NCI-H1092 treated with DMSO at 0.1 percent for 48 hours (cell line): Measurements from ENCODE around the gene SNX9.

Experiments used
- DNase-seq: peaks from one replicate; lab custom pipeline; 2025; lab: John Stamatoyannopoulos, UW

The SNX9 gene

DNA sequence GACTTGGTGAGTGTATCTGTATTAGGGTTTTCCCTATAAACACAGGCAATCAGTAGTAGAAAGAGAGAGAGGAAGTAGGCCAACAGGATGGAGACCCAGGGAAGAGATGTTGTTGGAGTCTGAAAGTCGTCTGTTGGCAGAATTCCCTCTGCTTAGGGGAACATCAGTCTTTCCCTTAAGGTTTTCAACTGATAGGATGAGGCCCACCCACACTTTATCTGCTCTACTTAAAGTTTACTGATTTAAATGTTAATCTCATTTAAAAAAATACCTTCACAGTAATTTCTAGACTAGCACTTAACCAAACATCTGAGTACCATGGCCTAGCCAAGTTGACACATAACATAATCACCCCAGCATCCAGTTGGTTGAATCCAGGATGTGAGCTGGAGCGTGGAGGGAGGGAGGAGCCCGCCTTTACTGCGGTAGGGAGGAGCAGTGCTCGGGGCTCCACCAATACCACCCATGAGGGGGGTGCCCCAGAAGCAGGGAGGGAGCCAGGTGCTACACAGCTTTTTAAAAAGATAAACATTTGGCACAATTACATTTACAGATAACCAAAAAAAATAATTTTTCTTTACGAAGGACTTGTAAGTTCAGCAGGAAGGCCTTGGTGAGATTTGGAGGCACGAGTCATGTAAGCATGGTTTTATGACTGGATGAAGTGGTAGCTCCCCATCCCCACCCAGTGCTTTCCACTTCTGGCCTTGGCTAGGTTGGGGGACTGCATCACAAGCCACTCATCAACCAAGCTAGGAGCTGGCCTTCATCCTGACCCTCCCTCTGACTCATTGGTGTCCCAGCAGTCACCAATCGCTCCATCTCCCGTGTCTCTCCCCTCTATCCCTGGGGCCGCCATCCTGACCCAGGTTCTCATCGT, 18.4 kb upstream of the SNX9 start:
- no peak for DNase-seq

GRCh38 chr6:157806131-157806855, 16.8 kb upstream of the SNX9 start:
- no peak for DNase-seq

DNA sequence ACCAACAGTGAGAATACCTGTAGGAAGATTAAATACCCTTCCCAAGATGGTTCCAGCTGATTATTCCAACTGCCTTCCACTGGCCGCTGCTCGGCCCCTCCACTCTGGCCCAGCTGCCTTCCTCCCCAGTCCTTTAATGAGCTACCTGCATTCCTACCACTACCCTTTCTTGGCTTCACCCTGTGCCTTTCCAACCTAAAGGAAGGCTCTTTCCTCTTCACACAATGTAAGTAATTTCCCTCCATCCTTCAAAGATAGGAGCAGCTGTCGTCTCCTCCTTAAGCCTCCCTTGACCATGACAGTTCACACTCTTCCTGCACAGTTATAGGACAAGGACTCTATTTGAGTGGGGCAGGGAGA, 16.2 kb upstream of the SNX9 start:
- DNase-seq, result no peak

GRCh38 chr6:157808405-157808950, 14.6 kb upstream of the SNX9 start:
- DNase-seq, result no peak

GRCh38 chr6:157809613-157810012, 13.4 kb upstream of the SNX9 start:
- no peak for DNase-seq

DNA sequence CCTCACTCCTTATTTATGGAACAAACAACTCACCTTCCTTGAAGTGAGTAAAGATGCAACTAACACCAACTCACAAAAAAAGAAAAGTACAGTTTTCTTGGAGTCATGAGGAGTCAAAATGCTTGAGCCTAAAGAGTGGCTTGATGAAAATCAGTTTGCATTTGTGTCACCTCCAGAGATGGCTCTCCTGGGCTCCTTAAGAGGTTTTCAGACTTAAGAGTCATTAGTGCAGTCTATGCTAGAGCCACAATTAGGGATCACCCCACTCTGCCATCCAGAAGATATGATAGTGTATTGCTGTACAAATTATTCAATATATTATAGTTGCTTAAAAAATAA, 11.9 kb upstream of the SNX9 start:
- DNase-seq, result no peak

DNA sequence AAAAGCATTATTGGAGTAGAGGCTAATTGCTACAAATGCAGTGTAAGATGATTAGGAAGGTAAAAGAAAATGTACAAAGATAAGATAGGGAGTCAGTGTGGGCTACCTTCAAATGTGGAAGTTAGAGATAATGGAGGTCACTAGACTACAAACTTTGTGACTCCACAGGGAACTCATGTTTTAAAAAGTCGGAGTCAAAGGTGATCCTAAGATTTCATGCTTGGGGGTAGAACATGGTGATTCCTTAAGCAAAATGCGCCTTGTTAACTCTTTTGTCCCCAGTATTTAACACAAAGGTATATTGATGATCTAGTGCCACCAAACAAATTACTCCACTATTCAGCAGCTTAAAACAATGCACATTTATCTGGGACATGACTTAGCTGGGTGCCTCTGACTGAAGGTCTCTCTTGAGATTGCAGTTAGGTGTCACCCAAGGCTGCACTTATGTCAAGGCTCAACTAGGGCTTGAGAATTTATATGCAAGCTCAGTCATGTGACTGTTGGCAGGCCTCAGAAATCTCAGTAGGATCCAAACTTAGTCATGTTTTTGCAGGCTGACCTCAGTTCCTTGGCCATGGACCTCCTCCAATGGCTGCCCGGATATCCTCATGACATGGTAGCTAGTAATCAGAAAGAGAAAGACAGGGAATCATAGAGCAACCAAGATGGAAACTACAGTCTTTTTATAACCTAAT, 11.4 kb upstream of the SNX9 start:
- DNase-seq, result no peak

- DNase-seq, result no peak
These were observed 10.4 kb upstream of the SNX9 start for GRCh38 chr6:157812425-157813171.

DNA sequence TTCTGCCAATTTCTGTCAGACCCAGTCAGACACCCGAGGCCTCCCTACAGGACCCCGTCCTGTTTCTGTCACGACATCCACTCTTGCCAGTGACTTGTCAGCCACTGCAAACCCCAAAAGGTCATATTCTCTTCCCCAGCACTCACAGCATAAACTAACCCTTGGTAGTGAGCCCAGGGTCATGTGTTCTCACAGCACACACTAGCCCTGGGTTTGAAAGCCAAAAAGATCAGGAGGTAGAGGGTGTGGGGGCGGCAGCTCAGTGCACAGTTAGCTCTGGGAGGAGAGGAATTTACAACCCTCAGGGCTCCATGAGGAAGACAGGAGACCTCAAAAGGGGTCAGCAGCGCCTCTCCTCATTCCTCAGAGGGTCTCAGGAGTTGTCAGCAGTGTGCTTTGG, 9.9 kb upstream of the SNX9 start:
- DNase-seq, result no peak

GRCh38 chr6:157813750-157814455, 9.1 kb upstream of the SNX9 start:
- DNase-seq, result no peak

DNA sequence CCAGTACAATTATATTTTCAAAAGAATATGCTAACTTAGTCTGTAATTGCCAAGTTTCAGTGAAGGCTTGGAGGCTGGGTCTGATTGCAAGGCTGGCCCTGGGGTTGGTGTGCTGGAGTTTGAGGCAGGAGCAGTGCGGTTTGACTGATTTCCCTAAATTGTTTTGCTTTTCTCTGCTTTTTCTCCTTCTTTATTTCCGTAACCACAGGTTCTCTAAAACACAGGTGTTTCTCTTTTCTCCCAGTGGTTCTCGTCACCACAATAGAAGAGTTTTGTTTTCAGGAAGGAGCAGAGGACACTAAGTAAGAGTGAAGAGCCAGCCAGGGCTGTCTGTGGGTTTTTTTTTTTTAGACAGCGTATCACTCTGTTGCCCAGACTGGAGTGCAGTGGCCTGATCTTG, 8.2 kb upstream of the SNX9 start:
- DNase-seq, result no peak

DNA sequence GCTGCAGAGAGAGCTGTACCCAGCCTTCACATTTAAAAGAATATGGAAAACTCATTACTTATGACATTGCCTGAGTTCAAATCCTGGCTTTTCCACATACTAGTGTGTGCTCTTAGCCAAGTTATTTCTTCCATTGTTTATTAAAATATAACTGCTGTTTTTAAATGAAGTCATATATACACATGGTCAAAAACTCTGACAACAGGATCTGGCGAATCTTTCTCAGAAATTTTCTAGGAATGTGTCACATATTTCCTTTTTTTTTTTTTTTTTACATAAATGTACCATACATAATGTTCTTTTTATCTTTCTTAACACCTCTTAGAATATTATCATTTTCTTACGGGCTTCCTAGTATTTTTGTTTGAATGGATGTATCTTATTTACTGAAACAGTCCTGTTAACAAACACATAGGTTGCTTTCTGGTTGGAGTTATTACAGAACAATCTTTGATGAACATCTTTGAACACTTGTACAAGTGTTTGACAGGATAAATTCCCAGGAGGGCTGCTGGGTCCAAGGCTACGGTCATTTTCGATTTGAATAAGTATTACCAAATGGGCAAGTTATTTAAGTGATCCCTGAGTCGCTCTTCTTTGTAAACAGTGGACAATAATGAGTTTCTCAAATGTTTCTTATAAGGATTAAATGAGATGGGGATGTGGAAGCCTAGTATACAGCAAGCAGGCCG, 1.6 kb upstream of the SNX9 start:
- no peak for DNase-seq

GRCh38 chr6:157822245-157823000, 623 bp upstream of the SNX9 start:
- no peak for DNase-seq

DNA sequence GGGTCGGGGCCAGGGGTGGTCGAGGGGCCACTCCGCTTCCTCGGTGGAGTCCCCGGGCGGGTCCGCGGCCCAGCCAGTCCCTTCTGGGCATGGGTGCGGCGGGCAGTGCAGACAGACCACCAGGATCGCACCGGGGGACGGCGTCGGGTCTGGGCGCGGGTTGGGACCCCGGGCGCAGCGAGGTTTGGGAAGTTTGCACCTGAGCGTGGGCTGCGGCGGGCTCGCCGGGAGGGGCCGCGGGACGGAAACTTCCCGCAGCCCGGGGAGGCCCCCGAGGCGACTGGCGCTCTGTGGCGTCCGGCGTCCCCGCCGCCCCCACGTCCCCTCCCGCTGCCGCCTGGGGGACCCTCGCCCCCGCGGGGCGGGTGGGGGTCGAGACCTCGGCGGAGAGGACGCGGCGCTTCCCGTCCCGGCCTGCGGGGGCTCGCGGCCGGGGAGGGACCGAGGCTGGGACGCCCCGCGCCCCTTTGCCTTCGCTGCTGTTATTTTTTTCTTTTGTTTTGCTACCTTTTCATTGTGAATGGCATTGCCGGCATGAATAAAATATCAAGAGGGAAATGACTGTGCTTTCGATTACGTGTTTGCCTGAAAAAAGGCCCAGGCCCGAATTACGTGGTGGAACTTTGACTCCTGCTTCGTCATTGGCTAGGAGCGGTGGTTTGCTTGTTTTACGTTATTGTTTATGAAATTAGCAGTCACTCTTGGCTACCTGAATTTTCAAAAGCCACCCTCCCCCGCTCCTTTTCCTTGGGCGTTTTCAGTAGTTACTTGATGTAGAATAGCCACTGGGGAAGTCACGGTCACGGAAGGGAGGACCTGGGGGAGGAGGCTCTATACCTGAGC, 703 bp downstream of the SNX9 start:
- DNase-seq, result peak; percentile 4

- no peak for DNase-seq
These were observed 2.3 kb downstream of the SNX9 start for GRCh38 chr6:157825243-157825904.

DNA sequence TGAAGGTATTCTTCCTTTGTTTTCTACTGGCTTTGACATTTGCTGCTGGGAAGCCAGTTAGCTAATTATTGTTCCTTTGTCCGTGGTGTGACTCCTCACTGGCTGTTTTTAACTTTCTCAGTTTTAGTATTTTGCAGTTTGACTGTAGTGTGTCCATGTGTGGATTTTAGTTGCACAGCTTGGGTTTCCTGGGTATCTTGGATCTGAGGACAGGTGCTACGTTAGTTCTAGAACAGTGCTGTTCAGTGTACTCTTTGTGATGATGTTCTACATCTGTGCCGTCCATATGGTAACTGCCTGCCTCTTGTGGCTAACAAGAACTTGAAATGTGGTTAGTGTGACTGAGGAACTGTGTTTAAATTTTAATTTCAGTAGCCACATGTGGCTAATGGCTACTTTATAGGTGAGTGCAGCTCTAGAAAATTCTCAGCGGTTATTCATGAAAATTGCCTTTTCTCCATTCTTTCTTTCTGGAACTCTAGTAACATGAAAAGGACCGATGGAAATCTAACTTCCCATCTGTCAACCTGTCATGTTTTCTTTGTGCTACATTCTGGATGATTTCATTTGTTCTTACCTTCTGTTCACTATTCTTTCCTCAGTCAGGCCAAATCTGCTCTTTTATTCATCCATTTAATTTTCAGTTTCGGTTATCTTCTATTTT, 7.4 kb downstream of the SNX9 start:
- DNase-seq, result no peak

GRCh38 chr6:157831018-157831369, 7.9 kb downstream of the SNX9 start:
- no peak for DNase-seq
